Fibroblast of villous mesenchyme (primary cell): Measurements from ENCODE around the gene NRDC. TPM values are rescaled to one million over a fixed set of nuclear protein-coding genes. Genes with fewer than 3 reads are reported as not detected.

Source experiments
- DNase-seq: peaks from one replicate; pipeline ENCODE4 v3.0.0-alpha.2; 2010; ENCODE audit warnings: low read depth
- H3K4me3 ChIP-seq: 2 replicates; pipeline ENCODE4 v1.5.1; 2011; ENCODE audit warnings: low read depth, mild to moderate bottlenecking, low read length
- CTCF ChIP-seq: IDR thresholded peaks from 2 replicates; pipeline ENCODE4 v1.5.1; 2012; ENCODE audit warnings: low read depth, mild to moderate bottlenecking, low read length; ENCODE audit not compliant: insufficient read depth
- total RNA-seq: library from RNA; depleted of rRNA; stranded (reverse); fragments of >200 nt; gene quantifications from 2 replicates; pipeline ENCODE4 v1.2.3, GENCODE V29; 2012

The NRDC gene
- total RNA-seq, 1 donor: 112 TPM

GRCh38 chr1:51814513-51814912 lies 64.0 kb downstream of the NRDC start:
- no peak overlapping the region for H3K4me3 ChIP-seq
- DNase-seq: no peak
- TF ChIP-seq CTCF: no peak

- TF ChIP-seq CTCF: no peak
- DNase-seq: no peak
- H3K4me3 ChIP-seq: no peak overlapping the region
Measured at GRCh38 chr1:51799372-51799771, 79.2 kb downstream of the NRDC start.

GRCh38 chr1:51794868-51795267 lies 83.7 kb downstream of the NRDC start:
- no peak overlapping the region for H3K4me3 ChIP-seq
- no peak for TF ChIP-seq CTCF
- no peak for DNase-seq

- no peak for TF ChIP-seq CTCF
- H3K4me3 ChIP-seq: no peak overlapping the region
- no peak for DNase-seq
Measured at GRCh38 chr1:51794260-51794659, 84.3 kb downstream of the NRDC start.

- no peak for TF ChIP-seq CTCF
- no peak overlapping the region for H3K4me3 ChIP-seq
- DNase-seq: peak; percentile 45
Measured at GRCh38 chr1:51792864-51793263, 85.7 kb downstream of the NRDC start.

GRCh38 chr1:51791888-51792287 lies 86.6 kb downstream of the NRDC start:
- H3K4me3 ChIP-seq: no peak overlapping the region
- DNase-seq: no peak

More at GRCh38 chr1:51791888-51792287, 86.6 kb downstream of the NRDC start:
- no peak for TF ChIP-seq CTCF
